NCI-H774 (cell line): ENCODE results near the gene NSD1.
A peak's percentile ranks its signal among the peaks of the same experiment; 100 is the strongest.
"Not testable (repeated sequence)": the region's sequence is repeated elsewhere in the genome, so short reads cannot be mapped to it uniquely, and the experiment has no call there.

Experiments
- DNase-seq: peaks from one replicate; lab custom pipeline; 2025; lab: John Stamatoyannopoulos, UW

The NSD1 gene

DNA sequence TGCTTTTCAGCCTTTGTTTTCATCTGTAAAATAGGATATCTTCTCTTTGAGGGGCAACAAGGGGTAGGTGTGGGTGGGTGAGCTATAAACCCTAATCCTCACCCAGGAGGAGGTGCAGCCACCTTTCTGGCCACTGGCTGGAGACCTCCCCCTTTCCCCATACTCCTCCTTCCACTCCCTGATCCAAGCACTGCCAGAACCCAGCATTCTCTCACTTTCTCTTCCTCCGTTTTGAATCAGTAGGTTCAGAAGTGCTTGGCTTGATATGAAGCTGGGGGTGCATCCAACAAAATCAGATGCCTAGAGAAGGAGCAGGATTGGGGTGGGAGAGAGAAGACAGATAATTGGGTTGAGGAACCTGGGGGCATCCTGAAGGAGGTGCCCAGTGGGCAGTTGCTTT, 6.8 kb upstream of the NSD1 start:
- DNase-seq: no peak

GRCh38 chr5:177128551-177128981, 5.0 kb upstream of the NSD1 start:
- DNase-seq: no peak

DNA sequence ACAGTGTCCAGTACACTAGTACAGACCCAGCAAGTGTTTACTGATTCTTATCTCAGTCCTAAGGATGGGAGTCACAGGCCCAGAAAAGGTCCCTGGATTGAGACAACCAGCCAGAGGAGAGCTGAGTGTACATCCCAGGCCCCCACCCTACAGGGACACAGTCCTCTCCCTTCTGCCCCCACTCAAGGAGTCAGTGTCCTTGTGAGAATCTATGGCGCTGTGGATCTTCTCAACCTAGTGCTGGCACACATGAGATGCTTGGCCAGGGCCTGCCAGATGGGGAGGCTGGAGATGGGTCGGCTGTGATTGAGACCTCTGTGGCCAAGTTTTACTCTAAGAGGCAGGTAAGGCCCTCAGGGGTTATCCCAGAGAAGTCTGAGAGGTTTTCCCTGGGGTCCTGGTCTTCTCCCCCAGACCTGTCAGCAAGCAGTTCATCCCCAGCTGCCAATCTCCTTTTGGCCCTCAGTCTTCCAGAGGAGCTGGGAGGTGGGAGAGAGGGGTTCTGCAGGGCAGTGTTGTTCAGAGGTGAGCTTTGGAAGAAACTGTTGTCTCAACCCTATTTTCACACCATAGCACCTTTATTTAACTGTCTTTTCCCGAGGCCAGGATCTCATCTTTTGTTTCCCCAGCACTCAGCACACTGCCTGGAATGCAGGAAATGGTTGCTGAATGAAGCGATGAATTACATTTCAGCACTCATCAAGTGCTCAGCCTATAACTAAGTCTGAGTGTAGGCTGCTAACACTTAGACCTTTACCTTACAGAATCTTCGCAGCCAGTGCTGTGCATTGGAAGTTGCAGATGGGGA, 3.2 kb upstream of the NSD1 start:
- DNase-seq: no peak

- no peak for DNase-seq
Observed at GRCh38 chr5:177131019-177131320, 2.6 kb upstream of the NSD1 start.

GRCh38 chr5:177131352-177132135, 2.0 kb upstream of the NSD1 start:
- DNase-seq: no peak

GRCh38 chr5:177132136-177133095, 1.2 kb upstream of the NSD1 start:
- no peak for DNase-seq

GRCh38 chr5:177133853-177134696, 502 bp downstream of the NSD1 start:
- no peak for DNase-seq

DNA sequence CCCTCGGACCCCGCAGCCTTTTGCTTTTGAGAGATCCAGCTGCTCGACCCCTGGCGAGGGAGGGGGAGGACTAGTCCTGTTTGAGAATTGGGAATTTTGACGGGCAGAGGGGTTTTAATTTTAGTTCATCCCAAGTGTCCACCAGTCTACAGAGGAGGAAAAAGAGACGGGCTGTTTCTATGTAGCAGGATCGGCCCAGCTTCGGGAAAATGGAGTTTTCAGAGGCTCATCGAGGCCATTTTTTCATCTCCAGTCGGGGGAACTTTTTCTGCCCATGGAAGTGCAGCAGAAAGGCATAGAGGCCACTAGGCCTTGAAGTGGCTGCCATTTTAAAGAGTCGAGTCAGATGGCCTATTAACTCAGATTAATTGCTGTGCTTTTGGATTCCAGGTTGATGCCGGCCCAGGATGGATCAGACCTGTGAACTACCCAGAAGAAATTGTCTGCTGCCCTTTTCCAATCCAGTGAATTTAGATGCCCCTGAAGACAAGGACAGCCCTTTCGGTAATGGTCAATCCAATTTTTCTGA, 1.2 kb downstream of the NSD1 start:
- DNase-seq: no peak

GRCh38 chr5:177140312-177140711, 6.7 kb downstream of the NSD1 start:
- no peak for DNase-seq

DNA sequence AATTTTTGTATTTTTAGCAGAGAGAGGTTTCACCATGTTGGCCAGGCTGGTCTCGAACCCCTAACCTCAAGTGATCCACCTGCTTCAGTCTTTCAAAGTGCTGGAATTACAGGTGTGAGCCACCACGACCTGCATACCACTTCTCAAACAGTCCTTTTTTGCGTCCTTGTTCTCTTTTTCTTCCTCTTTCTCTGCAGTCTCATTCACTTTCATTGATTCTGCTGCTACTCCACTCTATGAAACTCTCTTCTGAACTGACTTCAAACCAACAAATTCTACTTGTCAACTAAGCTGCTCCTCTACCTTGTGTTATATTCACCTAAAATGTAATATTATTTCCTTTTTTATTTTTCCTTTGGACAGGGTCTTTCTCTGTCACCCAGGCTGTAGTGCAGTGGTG, 7.9 kb downstream of the NSD1 start:
- no peak for DNase-seq

GRCh38 chr5:177142098-177142611, 8.6 kb downstream of the NSD1 start:
- DNase-seq: peak; percentile 22

GRCh38 chr5:177142778-177143177, 9.2 kb downstream of the NSD1 start:
- no peak for DNase-seq

GRCh38 chr5:177146891-177147638, 13.5 kb downstream of the NSD1 start:
- no peak for DNase-seq

- not testable (repeated sequence) for DNase-seq
Observed at GRCh38 chr5:177150061-177150460, 16.5 kb downstream of the NSD1 start.

GRCh38 chr5:177154003-177154643, 20.6 kb downstream of the NSD1 start:
- DNase-seq: no peak

DNA sequence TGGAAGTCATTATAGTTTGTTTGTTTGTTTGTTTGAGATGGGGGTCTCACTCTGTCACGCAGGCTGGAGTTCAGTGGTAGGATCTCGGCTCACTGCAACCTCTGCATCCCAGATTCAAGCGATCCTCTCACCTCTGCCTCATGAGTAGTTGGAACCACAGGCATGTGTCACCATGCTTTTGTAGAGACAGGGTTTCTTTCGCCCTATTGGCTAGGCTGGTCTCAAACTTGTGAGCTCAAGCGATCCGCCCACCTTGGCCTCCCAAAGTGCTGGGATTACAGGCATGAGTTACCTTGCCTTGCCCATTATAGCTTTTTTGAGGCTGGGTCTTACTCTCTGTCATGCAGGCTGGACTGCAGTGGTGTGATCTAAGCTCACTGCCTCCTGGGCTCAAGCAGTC, 28.8 kb downstream of the NSD1 start:
- no peak for DNase-seq

DNA sequence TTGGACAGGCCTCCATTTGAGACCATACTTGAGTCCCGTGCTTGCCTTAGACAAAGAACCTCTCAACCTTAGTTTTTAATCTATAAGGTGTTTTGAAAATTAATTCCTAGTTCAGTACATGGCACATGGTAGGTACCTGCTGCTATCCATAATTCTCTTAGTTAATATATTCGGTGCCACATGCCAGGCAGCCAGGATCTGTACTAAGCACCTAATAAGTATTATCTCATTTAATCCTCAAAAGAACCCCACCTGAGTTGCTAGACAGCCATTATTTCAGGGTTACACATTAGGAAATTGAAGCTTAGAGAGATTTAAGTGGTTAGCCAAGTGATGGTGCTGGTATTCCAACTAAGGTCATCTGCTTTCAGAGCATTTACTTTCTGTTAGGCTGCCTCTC, 29.9 kb downstream of the NSD1 start:
- DNase-seq: no peak

- DNase-seq: no peak
Observed at GRCh38 chr5:177169271-177169670, 35.7 kb downstream of the NSD1 start.

GRCh38 chr5:177171961-177172360, 38.4 kb downstream of the NSD1 start:
- no peak for DNase-seq

GRCh38 chr5:177175336-177175735, 41.8 kb downstream of the NSD1 start:
- DNase-seq: no peak
